ENCODE data around the gene P3H4. TPM values are rescaled to one million over a fixed set of nuclear protein-coding genes. Genes with fewer than 3 reads are reported as not detected.
"Not testable (repeated sequence)": the region's sequence is repeated elsewhere in the genome, so short reads cannot be mapped to it uniquely, and the experiment has no call there.

P3H4 gene, protein sequence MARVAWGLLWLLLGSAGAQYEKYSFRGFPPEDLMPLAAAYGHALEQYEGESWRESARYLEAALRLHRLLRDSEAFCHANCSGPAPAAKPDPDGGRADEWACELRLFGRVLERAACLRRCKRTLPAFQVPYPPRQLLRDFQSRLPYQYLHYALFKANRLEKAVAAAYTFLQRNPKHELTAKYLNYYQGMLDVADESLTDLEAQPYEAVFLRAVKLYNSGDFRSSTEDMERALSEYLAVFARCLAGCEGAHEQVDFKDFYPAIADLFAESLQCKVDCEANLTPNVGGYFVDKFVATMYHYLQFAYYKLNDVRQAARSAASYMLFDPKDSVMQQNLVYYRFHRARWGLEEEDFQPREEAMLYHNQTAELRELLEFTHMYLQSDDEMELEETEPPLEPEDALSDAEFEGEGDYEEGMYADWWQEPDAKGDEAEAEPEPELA
- total RNA-seq = 10 to 100 TPM; 10.1 to 12.1 TPM
- long read RNA-seq, donor 1, transcript P3H4-202 (8 exons, 2,601 nt) = major isoform, 17 of 23 reads
- long read RNA-seq, donor 1, partial matches to known transcripts = 5 of 23 reads
- long read RNA-seq, donor 1, other reads (novel, unspliced or antisense) = 1 of 23 reads
- long read RNA-seq, donor 2, transcript P3H4-202 (8 exons, 2,601 nt) = major isoform, 35 of 48 reads
- long read RNA-seq, donor 2, partial matches to known transcripts = 4 of 48 reads
- long read RNA-seq, donor 2, other reads (novel, unspliced or antisense) = 9 of 48 reads

DNA sequence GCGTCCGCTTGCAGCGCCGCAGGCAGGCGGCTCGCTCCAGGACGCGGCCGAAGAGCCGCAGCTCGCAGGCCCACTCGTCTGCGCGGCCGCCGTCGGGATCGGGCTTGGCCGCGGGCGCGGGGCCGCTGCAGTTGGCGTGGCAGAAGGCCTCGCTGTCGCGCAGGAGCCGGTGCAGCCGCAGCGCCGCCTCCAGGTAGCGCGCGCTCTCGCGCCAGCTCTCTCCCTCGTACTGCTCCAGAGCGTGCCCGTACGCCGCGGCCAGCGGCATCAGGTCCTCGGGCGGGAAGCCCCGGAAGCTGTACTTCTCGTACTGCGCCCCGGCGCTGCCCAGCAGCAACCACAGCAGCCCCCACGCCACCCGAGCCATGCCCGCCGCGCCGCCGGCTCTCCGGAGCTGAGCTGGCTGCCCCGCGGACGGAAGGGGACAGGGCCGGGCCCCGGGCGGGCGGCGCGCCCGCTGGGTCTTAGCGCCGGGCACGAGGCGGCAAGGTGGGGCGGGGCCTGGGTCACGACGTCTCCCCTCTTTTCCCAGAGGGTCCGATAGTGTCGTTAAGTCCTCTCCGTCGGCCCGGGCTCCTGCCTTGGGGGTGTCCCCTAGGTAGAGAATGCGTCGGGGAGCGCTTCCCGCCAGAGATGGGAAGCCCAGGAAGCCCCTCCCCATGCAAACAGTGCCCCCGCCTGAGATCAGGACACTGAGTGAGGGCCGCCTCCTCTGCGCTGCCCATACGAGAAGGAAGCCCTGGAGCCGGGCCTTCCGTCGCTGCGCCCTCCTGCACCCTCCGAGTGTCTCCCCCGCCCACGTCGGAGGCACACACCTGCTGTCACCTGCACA is at the start of gene P3H4:
P3H4 (minus strand) TSS at position 401 of the 832 bp plus-strand sequence; CDS start at position 367, 34 bp downstream.
- intact Hi-C loops (cut with DNase I) = no loop called here
- peak; percentile 94 for DNase-seq (ENCODE audit: low spot score)

DNA sequence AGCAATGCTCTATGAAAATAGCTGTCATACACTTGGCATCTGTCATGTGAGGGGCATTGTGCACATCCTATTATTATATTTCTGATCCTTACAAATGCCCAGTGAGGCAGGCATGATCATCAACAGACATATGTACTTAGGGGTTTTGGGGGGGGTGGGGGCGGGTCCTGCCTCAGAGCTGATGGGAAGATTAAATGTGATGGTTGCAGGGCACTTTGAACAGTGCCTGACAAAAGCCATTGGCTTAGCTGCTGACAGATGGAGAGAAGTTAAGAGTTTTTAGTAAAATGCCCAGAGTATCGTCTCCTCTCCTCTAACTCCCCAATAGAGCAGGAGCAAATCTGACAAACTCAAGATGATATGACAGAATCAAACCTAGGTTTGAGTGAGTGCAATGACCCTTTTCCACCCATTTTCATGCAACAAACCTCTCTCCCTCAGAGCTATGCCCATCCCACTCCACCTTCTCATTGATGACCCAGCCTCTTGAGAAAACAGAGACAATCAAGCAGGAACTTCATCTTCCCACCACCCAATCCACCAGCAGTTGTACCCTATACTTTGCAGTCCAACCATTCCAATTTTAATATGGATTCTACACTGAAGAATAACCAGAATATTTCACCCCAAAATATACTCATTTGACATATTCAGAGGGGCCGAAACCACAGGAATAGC is 48.6 kb upstream of the P3H4 start:
- DNase-seq (ENCODE audit: low spot score) = no peak
- intact Hi-C loops (cut with DNase I) = no loop called here

DNA sequence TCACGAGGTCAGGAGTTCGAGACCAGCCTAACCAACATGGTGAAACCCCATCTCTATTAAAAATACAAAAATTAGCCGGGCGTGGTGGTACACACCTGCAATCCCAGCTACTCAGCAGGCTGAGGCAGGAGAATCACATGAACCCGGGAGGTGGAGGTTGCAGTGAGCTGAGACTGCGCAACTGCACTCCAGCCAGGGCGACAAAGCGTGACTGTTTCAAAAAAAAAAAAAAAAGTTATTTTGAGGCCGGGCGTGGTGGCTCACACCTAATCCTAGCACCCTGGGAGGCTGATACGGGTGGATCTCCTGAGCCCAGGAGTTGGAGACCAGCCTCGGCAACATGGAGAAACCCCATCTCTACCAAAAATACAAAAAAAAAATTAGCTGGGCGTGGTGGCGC is 39.6 kb upstream of the P3H4 start:
- intact Hi-C loops (cut with DNase I) = not testable (repeated sequence)
- peak; percentile 29 for DNase-seq (ENCODE audit: low spot score)

DNA sequence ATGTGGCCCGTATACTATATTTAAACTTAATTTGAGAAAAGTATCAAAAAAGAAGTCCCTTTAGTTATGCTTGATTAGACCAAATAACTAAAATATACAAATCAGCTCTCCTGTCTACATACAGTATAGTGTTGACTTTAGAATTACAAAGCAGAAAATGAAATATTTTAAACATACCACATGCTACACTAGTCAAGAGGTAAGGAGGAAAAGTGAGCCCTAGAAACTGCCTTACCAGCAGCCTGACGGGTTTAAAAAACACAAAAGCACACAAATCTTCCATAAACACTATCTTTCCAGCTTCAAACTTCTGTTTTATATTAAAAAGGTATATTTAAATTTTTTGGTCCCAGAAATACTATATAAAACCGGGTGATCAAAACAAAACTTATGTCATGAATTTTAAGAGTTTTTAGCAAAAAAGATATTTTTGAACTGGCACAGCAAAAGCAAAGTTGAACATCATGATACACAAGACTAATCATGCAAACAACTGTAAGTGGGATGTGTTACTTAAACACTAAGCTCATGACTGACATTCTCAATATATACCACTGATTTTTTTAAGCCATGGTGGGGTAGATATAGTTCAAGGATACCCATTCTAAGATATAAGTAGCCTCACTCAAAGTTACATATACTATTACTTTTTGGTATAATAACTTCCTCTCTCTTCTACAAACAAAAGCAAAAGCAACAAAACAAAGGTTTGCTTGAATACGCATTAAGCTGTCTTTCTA is 37.7 kb upstream of the P3H4 start:
- intact Hi-C loops (cut with DNase I) = no loop called here
- no peak for DNase-seq (ENCODE audit: low spot score)

DNA sequence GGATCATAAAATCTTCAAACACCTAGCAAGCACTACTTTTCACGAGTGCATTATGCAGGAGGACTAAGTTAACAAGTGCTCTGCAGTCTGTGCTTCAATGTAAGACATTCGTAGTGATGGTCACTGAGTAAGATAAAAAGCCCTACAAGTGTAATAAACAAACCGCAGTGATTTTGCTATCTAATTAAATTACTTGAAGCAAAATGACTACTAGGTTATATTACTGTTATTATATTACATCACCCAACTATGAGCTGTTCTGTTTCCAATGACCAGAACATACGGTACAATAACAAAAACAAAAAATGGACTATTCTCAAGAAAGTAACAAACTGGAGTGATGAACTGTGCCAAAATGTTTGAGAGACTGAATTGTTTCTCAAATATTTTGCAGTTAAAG is 37.0 kb upstream of the P3H4 start:
- intact Hi-C loops (cut with DNase I) = no loop called here

DNA sequence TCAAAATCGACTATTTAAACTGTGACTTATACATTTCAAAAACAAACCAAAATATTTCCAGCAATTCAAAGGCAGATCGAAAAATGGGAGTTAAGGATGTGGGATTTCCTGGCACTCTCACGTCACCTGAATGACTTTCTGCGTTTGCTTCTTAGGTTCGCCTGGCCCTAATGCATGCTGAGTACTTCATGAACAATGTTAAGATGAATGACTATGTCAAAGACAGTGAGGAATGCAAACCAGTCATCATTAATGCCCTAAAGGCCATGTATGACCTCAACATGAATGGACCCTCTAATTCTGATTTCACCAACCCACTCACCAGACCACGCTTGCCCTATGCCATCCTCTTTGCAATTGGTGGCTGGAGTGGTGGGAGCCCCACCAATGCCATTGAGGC is 33.2 kb upstream of the P3H4 start:
- DNase-seq (ENCODE audit: low spot score) = no peak
- intact Hi-C loops (cut with DNase I) = no loop called here

More for the DNA sequence above, 37.0 kb upstream of the P3H4 start:
- no peak for DNase-seq (ENCODE audit: low spot score)

DNA sequence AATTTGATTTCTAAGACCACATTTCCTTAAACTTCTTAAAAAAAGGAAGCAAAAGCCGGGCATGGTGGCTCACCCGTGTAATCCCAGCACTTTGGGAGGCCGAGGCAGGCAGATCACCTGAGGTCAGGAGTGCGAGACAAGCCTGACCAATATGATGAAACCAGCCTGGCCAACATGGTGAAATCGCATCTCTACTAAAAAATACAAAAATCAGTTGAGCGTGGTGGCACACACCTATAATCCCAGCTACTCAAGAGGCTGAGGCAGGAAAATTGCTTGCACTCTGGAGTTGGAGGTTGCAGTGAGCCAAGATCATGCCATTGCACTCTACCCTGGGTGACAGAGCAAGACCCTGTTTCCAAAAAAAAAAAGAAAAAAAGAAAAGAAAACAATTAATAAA is 29.0 kb upstream of the P3H4 start:
- intact Hi-C loops (cut with DNase I) = not testable (repeated sequence)
- DNase-seq (ENCODE audit: low spot score) = peak; percentile 46

DNA sequence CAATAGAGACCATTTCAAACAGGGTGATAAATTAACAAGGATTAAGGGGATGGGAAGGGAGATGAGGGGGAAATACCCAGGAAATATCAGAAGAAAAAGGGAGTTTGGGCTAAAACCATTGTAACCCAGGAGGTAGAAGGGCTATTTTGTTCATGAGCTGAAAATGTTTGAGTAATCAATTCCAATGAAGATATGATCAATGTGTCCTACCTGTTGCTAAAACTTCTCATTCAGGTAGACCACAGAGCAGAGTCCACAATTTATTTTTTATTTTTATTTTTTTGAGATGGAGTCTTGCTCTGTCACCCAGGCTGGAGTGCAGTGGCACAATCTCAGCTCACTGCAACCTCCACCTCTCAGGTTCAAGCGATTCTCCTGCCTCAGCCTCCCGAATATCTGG is 27.7 kb upstream of the P3H4 start:
- DNase-seq (ENCODE audit: low spot score); intact Hi-C loops (cut with DNase I): not testable (repeated sequence)

DNA sequence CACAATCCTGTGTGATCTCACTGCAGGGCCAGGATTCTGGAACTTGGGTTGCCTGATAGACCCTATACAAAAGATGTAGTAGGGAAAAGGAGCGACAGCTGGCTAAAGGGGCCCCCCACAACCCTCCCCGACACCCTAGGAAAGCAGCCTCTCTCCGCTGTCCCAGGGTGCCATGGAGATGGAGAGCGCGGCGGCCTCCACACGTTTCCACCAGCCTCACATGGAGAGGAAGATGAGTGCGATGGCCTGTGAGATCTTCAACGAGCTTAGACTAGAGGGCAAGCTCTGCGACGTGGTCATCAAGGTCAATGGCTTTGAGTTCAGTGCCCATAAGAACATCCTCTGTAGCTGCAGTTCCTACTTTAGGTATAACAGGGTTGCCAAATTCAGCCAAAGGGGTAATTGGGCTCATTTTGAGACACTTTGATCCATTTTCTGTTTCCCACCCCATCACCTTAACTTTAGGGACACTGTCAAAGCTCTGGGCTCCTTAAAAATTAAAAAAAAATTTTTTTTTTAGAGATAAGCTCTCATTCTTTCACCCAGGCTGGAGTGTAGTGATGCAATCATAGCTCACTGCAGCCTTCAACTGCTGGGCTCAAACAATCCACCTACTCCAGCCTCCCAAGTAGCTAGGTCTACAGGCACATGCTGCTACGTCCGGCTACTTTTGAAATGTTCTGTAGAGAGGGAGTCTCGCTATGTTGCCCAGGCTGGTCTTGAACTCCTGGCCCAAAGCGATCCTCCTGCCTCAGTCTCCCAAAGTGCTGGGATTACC is 26.2 kb upstream of the P3H4 start, which contains the start of gene KLHL10:
KLHL10 (plus strand) TSS at position 65 of the 778 bp plus-strand sequence; CDS start at position 173, 108 bp downstream.
- intact Hi-C loops (cut with DNase I) = no loop called here
- DNase-seq (ENCODE audit: low spot score) = peak; percentile 67

DNA sequence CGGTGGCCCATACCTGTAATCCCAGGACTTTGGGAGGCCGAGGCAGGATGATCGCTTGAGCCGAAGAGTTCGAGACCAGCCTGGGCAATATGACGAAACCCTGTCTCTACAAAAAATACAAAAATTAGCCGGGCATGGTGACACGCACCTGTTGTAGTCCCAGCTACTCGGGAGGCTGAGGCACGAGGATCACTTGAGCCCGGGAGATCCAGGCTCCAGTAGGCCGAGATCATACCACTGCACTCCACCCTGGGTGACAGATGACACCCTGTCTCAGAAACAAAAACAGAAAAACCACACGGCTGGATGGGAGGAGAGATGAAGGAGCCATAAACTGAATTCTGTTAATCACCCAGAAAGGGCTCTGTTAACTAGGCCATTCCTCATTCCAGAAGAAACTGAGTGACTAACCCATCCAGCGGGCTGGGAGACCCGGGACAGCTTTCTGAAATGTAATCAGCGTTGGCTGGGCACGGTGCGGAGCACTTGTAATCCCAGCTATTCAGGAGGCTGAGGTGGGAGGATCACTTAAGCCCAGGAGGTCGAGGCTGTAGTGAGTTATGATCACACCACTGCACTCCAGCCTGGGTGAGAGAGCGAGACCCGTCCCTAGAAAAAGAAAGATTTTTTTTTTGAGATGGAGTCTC is 24.9 kb upstream of the P3H4 start:
- intact Hi-C loops (cut with DNase I) = no loop called here
- DNase-seq (ENCODE audit: low spot score) = peak; percentile 22

DNA sequence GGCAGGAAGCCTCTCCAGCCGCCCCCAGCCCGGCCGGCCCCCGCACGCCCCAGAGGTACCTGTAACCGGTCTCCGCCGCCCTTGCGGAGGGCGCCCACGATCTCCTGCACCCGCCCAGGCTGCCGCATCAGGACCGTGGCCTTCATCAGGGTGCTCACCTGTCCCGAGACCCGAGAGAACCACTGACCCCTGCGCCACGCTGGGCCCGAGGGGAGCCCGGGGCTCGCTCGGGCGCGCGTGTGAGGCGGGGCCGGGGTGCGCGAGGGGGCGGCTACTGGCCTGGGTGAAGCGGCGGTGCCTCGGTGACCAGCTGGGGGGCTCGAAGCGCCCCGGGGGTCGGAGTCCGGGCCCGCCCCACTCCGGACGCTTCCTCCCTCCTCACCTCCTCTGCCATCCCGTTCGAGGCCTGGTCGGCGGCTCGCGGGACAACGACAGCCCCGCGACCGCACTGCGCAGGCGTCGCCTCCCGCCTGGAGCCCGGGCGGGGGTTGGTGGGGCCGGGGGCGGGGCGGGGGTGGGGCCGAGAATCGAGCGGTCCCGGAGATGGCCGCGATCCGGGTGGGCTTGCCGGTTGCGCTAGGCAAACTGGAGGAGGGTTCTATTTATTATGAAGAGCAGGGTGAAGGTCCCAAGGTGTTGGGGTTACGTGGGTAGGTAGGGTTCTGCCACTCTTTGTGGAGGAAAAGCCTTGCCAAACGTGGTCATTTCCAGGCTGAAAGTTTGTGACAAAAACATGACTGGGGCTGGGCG is 24.2 kb upstream of the P3H4 start, which contains the start of gene NT5C3B:
NT5C3B (minus strand) TSS at position 433 of the 750 bp plus-strand sequence; CDS start at position 394, 39 bp downstream.
- intact Hi-C loops (cut with DNase I) = no loop called here
- peak; percentile 86 for DNase-seq (ENCODE audit: low spot score)

DNA sequence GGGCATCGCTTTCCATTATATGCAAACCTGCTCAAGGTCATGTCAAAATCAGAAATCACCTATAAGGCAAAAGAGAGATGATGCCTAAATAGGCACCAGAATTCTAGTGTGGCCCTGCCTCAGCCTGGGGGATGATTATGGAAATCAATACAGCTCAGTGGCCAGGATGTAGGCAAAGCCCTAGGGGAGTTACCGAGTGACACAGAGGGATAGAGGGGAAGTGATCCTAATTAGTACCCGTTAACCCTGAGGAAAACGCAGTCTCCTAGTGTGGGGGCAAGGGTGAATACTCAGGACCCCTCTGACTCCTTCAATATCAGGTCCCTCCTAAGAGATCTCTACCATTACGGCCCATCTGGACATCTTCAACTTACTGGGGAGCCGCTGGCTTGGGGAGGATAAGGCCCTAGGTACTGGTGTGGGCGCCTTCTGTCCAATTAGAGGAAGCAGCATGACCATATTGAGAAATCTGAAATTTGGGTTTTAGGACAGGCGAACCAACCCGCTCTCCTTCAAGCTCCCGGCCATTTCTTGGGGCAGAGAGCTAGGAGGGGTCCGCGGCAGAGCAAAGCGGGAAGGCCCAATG is 23.6 kb upstream of the P3H4 start:
- peak; percentile 20 for DNase-seq (ENCODE audit: low spot score)
- intact Hi-C loops (cut with DNase I) = no loop called here

DNA sequence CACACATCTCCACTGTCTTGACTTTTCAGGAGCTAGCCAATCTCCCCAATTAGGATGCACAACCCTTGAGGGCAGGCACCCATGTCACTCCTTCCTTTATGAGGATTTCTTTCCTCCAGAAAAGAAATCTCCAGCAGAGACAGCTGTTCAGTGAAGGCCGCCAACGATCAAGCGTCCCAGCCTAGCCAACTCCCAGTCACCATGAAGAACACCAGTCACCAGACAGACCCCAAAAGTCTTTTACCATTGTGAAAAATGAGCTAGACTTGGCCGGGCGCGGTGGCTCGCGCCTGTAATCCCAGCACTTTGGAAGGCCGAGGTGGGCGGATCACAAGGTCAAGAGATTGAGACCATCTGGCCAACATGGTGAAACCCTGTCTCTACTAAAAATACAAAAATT is 18.2 kb upstream of the P3H4 start:
- intact Hi-C loops (cut with DNase I) = not testable (repeated sequence)
- DNase-seq (ENCODE audit: low spot score) = peak; percentile 57

DNA sequence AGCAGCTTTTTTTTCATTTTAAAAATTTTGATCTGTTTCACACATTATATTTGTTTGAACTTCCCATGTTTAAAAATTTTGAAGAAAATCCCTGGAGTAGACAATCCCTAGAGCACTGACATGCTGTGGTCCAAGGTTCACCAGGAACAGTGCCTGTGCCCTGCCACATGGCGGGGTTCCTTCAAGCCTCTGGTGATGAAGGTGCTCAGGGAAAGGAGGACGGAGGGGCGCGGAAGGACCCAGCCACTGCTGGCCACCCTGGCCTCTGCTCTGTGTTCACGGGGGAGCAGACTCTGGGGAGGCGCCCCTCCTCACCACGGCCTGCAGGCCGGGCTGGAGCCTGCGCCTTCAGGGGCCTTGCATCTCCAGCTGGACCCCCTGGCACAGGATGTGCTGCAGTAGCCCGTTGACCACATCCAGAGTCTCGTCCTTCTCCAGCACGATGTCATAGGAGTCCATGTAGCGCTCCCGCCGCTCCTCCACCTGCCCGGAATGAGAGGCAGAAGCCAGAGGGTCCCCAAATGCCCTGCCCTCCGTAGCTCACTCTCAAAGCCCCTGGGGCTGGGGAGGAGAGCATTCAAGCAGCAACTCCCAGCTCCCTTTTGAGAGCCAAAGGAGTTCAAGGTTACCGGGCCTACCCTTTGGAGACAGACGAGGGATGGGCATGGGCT is 13.6 kb upstream of the P3H4 start:
- intact Hi-C loops (cut with DNase I) = no loop called here
- DNase-seq (ENCODE audit: low spot score) = no peak

DNA sequence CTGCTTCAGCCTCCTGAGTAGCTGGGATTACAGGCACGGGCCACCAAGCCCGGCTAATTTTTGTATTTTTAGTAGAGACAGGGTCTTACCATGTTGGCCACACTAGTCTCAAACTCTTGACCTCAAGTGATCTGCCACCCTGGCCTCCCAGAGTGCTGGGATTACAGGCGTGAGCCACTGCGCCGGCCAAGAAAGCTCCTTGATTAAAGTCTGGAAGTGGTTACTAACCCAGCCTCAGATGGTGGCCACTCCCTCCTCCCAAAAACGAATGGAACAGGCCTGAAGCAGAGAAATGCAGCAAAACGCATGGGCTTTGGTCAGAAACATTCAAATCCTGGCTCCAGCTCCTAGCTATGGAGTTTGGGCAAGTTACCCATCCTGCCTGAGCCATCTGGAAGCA is 12.3 kb upstream of the P3H4 start:
- DNase-seq (ENCODE audit: low spot score) = no peak
- intact Hi-C loops (cut with DNase I) = no loop called here

DNA sequence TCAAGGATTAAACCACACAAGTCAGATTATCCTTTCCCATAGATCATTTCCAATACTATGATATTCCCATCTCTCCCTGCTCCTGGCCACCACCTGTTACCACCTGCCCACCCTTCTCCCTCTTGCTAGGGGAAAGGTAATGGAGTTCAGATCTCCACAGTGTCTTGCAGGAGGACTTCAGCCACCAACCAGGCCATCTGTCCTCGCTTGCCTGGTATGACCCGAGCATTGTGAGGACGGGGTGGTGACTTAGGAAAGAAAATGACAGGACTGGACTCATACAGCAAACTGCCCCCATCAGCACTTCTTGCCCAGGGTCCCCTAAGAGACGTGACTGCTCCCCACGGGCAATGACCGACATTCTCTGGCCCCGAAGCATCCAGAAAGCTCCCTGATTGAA is 11.8 kb upstream of the P3H4 start:
- intact Hi-C loops (cut with DNase I) = no loop called here
- no peak for DNase-seq (ENCODE audit: low spot score)
